NCI-H187 (cell line): ENCODE results near the gene NCEH1.
"Not testable (repeated sequence)": the region's sequence is repeated elsewhere in the genome, so short reads cannot be mapped to it uniquely, and the experiment has no call there.

Source experiments
- DNase-seq, 2 experiments: peaks; one replicate each; lab custom pipeline; 2025; lab: John Stamatoyannopoulos, UW

NCEH1 gene

GRCh38 chr3:172675441-172676193 lies 35.2 kb downstream of the NCEH1 start:
- DNase-seq: no peak

- DNase-seq: peak in 1 of 2 experiments; percentile 42
Observed at GRCh38 chr3:172673210-172673679, 37.6 kb downstream of the NCEH1 start.

GRCh38 chr3:172669021-172669420 lies 41.8 kb downstream of the NCEH1 start:
- no peak for DNase-seq

- peak; percentile 19 to 24 for DNase-seq
Observed at GRCh38 chr3:172666873-172667694, 43.8 kb downstream of the NCEH1 start.

GRCh38 chr3:172666181-172666872 lies 44.5 kb downstream of the NCEH1 start:
- no peak for DNase-seq

GRCh38 chr3:172665510-172665909 lies 45.4 kb downstream of the NCEH1 start:
- DNase-seq: not testable (repeated sequence)

GRCh38 chr3:172660421-172660820 lies 50.4 kb downstream of the NCEH1 start:
- DNase-seq: not testable (repeated sequence)

GRCh38 chr3:172659246-172660002 lies 51.4 kb downstream of the NCEH1 start:
- DNase-seq: no peak

GRCh38 chr3:172658344-172659245 lies 52.3 kb downstream of the NCEH1 start:
- DNase-seq: no peak

GRCh38 chr3:172656602-172657001 lies 54.3 kb downstream of the NCEH1 start:
- no peak for DNase-seq

GRCh38 chr3:172655388-172655787 lies 55.5 kb downstream of the NCEH1 start:
- no peak for DNase-seq

GRCh38 chr3:172654470-172654869 lies 56.4 kb downstream of the NCEH1 start:
- DNase-seq: no peak

GRCh38 chr3:172653004-172653572 lies 57.8 kb downstream of the NCEH1 start:
- DNase-seq: no peak

- DNase-seq: no peak
Observed at GRCh38 chr3:172651936-172652625, 58.8 kb downstream of the NCEH1 start.

- DNase-seq: no peak
Observed at GRCh38 chr3:172649987-172650386, 60.9 kb downstream of the NCEH1 start.

GRCh38 chr3:172648747-172649146 lies 62.1 kb downstream of the NCEH1 start:
- DNase-seq: no peak

GRCh38 chr3:172647823-172648222 lies 63.0 kb downstream of the NCEH1 start:
- no peak for DNase-seq

GRCh38 chr3:172647080-172647479 lies 63.8 kb downstream of the NCEH1 start:
- DNase-seq: no peak

- DNase-seq: no peak
Observed at GRCh38 chr3:172646439-172647015, 64.3 kb downstream of the NCEH1 start.
